GM21423 (cell line): ENCODE results near the gene LKAAEAR1.
"Not testable (repeated sequence)": the region's sequence is repeated elsewhere in the genome, so short reads cannot be mapped to it uniquely, and the experiment has no call there.

ENCODE experiments used
- ATAC-seq: cut with Tn5 transposase; IDR thresholded peaks from one replicate; pipeline ENCODE4 v1.9.1; 2021; ENCODE audit warnings: mild to moderate bottlenecking, moderate library complexity; ENCODE audit not compliant: unreplicated experiment

The LKAAEAR1 gene

DNA sequence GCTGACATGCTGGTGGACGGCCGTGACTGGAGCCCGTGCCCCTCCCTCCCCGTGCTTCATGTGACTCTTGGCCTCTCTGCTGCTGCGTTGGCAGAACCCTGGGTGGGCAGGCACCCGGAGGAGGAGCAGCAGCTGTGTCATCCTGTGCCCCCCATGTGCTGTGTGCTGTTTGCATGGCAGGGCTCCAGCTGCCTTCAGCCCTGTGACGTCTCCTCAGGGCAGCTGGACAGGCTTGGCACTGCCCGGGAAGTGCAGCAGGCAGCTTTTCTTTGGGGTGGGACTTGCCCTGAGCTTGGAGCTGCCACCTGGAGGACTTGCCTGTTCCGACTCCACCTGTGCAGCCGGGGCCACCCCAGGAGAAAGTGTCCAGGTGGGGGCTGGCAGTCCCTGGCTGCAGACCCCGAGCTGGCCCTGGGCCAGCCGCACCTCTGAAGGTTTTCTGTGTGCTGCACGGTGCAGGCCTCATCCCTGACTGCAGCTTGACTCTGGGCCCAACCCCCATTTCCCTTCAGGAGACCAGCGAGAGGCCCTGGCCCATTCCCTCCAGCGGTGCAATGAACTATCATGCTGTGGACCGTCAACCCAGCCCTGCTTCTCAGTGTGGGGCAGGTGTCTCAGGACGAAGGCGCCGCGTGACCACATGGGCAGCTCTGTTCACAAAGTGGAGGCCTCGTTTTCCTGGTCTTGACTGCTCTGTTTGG, 15.0 kb upstream of the LKAAEAR1 start:
- no peak for ATAC-seq

DNA sequence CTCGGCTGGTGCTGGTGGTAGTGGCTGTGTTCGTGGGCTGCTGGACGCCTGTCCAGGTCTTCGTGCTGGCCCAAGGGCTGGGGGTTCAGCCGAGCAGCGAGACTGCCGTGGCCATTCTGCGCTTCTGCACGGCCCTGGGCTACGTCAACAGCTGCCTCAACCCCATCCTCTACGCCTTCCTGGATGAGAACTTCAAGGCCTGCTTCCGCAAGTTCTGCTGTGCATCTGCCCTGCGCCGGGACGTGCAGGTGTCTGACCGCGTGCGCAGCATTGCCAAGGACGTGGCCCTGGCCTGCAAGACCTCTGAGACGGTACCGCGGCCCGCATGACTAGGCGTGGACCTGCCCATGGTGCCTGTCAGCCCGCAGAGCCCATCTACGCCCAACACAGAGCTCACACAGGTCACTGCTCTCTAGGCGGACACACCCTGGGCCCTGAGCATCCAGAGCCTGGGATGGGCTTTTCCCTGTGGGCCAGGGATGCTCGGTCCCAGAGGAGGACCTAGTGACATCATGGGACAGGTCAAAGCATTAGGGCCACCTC, 14.3 kb upstream of the LKAAEAR1 start:
- no peak for ATAC-seq

DNA sequence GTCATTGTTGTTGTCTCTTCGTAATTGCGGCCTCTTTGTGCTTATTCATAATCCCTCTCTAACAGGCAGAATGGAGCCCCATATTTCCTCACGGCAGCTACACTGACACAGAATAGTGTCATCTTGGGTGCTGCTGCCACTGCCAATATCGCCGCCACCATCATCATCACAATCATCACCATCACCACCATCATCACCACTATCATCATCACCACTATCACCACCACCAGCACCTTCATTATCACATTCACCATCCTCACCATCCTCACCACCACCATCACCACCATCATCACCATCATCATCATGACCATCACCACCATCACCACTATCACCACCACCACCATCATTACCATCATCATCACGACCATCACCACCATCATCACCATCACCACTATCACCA, 12.3 kb upstream of the LKAAEAR1 start:
- no peak for ATAC-seq

DNA sequence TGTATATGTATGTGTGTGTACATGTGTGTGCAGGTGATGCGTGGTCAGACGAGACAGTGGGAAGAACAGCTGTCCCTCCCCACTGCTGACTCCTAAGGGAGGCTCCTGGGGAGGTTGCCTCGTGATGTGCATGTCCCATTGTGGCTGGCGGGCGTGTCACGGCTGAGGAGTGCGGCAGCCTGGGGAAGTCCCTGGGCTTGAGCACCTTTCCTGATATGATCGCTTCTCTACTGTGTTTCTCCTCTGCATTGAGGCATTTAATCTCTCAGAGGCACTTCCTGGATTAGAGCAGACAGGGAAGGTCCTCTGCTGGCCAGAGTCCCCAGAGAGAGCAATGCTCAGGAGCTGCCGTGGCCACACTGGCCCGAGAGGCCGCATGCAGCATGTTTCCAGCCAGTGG, 11.7 kb upstream of the LKAAEAR1 start:
- ATAC-seq: no peak

DNA sequence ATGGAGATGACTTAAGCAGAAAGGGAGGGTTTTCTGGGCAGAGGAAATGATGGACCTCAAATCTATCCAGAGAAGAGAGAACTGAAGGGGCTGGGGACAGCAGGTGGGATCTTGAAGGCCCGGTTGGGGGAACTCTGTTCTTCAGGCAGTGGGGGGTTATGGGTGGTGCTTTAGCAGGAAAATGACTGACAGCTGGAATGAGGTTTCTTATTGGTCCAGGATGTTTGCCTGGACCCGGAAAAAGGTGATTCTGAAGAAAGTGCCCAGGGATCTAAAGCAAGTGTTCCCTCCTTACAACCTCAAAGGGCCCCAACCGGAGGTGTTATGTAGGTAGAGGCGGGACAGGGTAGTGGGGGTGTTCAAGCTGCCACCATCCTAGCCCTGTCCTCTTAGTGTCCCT, 11.3 kb upstream of the LKAAEAR1 start:
- no peak for ATAC-seq

DNA sequence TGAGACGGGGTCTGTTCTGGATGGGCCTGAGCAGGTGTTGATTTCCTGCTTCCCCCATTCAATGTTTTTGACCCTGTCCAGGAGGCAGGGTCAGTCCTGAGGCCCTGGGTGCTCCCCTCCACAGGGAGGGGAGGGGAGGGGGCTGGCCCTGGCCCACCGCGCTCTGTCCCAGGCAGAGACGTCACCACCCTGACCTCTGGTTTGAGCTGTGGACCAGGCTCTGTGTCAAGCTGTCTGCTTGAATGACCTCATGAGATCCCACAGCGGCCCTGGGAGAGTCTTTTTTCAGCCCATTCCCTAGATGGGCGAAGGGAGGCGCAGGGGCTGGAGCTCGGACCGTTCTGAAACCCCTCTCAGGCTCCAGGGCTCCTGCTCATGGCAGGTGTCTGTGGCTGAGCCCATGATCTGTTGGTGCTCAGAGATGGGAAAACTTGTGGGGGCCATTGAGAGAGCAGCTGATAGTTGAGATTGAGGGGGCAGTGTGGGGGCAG, 8.9 kb upstream of the LKAAEAR1 start:
- no peak for ATAC-seq

DNA sequence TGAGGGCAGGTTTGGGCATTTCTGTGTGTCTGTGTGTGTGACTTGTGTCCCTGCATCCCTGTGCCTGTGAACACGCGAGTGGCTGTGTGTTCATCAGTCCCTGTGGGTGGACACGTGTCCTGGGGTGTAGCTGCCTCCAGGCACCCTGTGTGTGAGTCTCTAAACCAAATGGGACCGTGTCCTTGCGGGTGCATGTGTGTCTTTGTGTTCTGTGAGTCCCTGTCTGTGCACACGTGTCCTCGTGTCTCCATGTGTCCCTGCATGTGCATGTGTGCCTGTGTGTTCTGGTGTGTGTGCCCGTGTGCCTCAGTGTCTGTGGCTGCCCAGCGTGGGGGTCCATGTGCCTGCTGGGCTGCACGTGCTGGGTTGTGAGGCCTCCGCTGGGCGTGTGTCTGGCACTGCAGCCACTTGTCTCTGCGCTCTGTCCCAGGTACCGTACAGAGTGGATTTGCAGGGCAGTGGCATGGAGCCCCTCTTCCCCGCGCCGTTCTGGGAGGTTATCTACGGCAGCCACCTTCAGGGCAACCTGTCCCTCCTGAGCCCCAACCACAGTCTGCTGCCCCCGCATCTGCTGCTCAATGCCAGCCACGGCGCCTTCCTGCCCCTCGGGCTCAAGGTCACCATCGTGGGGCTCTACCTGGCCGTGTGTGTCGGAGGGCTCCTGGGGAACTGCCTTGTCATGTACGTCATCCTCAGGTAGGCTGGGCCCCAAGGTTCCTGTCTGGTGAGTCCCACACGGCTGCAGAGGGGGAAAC, 8.2 kb upstream of the LKAAEAR1 start:
- no peak for ATAC-seq

DNA sequence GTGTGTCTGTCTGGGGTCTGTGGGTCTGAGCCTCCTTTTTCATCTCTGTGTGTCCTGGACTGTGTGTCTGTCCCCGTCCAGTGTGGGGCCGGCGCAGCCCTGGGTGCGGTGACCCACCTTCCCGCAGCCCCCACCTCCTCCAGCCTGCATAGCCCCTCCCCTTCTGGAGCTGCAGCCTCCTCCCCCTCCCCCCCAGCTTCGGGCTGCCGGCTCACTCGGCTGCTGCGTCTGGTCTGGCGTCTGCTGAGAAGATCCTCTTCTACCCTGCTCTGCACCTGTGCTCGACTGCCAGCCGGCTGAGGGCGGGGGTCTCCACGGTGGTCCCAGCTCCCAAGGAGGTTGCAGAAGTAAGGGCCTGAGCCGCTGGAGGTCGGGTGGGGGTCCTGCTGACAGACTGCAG, 7.6 kb upstream of the LKAAEAR1 start:
- no peak for ATAC-seq

DNA sequence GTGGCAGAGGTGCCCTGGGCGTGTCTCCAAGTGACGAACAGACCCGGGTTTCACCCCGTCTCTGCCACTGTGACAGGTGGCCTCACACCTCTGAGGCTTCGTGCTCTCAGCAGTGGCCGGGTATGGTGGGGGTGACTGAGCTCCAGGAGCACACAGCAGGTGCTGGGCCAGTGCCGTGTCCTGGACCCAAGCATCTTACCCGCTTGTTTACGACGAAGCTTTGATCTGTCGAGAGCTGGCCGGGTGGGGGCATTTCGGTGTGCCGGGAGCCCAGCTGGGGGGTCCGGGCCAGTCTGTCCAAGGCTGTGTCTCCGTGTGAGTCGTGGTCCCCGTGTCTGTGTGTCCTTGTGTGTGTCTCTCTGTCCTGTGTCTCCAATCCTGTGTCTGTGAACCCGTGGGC, 7.1 kb upstream of the LKAAEAR1 start:
- no peak for ATAC-seq

DNA sequence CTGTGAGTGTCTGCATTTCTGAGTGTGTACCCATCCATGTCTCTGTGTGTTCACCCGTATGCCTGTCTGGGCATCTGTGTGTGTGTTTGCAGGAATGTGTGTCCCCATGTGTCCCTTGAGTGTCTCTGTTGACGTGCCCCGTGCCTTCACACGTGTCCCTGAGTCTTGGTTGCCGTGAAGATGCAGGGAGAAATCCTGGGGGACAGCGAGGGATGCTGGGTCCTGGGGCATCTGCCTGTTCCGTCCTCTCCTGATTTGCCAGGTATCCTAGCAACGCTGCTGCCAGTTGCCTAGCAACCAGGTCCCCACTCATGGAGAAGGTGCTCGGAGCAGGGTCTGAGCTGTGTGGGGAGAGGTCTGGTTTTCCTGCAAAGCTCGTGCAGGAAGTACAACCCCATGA, 6.0 kb upstream of the LKAAEAR1 start:
- no peak for ATAC-seq

DNA sequence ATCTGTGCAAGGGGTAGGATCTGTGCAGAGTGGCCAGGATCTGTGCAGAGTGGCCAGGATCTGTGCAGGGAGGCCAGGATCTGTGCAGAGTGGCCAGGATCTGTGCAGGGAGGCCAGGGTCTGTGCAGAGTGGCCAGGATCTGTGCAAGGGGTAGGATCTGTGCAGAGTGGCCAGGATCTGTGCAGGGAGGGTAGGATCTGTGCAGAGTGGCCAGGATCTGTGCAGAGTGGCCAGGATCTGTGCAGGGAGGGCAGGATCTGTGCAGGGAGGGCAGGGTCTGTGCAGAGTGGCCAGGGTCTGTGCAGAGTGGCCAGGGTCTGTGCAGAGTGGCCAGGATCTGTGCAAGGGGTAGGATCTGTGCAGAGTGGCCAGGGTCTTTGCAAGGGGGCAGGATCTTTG, 4.4 kb upstream of the LKAAEAR1 start:
- not testable (repeated sequence) for ATAC-seq

DNA sequence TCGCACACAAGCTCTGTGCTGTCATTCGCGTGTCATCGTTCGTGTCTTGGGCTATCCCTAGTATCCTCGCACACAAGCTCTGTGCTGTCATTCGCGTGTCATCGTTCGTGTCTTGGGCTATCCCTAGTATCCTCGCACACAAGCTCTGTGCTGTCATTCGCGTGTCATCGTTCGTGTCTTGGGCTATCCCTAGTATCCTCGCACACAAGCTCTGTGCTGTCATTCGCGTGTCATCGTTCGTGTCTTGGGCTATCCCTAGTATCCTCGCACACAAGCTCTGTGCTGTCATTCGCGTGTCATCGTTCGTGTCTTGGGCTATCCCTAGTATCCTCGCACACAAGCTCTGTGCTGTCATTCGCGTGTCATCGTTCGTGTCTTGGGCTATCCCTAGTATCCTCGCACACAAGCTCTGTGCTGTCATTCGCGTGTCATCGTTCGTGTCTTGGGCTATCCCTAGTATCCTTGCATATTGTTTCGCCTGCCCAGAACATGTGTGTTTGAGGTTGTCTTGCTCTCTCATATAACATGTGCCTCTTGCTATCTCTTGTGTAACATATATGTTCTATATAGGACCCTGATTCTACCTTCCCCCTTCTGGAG, 3.1 kb upstream of the LKAAEAR1 start:
- not testable (repeated sequence) for ATAC-seq

DNA sequence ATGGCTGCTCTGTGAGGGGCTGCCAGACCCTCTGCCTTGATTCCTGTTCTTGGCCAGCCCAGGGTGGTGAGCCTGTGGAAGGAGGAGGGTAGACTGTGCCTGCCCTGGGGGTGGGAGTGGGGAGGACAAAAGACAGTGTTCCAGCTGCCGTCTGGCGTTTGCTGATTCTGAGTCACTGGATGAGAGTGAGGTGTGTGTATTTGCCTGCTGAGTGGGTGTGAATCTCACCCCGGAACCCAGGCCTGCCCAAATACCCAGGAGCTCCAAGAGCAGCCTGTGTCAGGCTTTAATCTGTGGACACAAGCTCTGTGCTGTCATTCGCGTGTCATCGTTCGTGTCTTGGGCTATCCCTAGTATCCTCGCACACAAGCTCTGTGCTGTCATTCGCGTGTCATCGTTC, 2.6 kb upstream of the LKAAEAR1 start:
- ATAC-seq: no peak

DNA sequence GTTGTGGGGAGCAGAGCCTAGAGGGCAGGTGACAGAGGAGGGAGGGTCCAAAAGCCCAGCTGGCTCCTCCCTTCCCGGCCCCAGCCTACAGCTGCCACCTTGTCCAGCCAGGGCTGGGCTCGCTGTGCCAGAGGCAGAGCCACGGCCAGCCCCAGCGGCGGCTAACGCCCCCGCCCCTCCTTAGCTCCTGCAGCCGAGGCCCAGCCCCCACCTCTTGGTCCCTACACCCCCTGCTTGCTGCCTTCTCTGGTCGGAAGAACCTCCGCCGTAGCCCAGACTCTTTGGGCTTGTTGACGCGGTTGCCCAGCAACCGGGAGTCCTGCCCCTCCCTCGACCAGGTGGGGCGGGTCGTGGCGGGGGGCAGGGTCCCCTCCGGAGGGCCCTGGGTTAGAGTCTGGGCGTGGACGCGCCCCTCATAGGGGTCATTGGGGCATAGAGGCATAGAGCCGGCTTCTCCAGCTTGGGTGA, 521 bp upstream of the LKAAEAR1 start:
- no peak for ATAC-seq

DNA sequence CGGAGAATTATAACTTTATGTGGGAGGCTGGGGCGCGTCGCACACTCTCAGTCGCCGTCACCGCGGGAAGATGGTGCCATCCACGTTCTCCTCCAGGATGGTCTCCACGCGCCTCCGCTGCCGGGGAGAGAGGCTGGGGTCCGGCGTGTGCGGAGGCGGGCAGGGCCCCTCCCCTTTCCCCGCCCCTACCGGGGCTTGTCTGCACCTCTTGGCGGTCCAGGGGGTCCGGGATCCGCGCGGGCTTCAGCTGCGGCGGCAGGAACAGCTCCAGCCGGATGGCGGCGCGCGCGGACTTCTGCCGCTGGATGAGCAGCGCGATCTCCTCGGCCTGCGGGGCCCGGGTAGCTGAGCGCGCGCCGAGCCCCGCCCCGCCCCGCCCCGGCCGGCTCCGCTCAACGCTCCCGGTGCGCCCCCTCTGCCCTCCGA, 807 bp downstream of the LKAAEAR1 start:
- ATAC-seq: no peak

DNA sequence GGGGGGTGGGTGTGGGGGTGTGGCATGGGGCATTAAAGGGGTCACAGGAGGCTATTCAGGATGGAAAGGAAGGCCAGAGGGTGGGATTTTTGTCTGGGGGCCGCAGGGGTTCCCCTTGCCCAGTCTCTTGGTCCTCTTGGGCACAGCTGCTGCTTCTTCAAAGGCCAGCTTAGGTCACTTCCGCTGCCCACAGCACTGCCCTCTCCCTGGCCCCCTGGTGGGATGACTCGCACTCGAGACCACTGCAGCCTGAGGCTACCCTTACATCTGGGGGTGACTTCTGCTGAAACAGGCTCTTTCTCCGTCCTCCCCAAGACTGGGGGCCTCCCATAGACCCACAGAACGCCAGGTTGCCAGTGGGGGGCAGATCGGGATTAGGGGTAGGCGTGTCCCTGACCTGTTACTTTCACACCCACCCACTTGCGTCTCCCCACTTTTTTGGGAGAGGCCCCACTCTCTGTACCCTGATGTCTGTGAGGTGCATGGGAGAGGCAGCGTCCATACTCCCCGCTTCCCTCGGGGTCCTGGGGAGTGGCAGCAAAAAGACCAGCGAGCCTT, 1.3 kb downstream of the LKAAEAR1 start:
- ATAC-seq: no peak

DNA sequence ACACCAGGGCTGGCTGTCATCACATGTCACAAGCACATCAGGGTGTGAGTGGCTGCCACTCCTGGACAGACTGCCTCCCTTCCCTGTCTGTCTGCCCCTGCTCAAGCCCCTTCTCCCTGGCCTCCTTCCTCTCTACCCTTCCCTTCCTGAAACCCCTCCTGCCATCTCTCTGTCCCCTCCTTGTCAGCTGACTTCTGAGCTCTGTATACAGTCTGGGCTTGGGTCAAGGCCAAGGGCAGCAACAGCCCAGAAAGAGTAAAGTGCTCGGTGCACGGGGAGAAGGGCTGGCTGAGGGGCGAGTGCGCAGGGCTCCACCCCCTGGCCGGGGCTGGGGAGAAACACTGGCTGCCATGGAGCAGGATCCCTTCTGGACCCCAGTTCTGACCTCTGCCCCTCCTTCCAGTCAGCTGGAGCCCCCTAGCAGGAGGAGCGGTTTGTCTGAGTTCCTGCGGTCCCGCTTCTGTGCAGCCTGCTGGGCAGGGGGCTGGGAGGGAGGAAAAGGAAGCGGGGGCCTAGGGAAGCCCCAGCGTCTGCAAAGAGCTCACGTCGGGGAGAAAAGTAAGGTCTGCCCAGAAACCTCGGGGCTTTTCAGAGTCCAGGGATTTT, 2.0 kb downstream of the LKAAEAR1 start:
- ATAC-seq: no peak

DNA sequence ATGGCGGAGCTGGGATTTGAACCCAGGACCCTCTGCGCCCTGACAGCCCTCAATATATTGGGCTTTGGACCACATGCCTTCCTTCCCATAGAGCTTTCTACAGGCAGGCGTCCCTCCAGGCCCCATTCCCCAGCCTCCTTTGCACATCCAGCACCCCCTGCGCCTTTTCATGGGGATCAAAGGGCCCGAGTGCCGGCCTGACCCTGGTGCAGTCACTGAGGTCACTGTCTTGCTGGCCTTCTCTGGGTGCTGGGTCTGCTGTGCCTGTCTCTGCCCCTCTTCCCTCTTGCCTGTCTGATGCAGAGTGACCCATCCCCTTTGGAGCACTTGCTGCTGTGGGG, 2.6 kb downstream of the LKAAEAR1 start:
- ATAC-seq: no peak

DNA sequence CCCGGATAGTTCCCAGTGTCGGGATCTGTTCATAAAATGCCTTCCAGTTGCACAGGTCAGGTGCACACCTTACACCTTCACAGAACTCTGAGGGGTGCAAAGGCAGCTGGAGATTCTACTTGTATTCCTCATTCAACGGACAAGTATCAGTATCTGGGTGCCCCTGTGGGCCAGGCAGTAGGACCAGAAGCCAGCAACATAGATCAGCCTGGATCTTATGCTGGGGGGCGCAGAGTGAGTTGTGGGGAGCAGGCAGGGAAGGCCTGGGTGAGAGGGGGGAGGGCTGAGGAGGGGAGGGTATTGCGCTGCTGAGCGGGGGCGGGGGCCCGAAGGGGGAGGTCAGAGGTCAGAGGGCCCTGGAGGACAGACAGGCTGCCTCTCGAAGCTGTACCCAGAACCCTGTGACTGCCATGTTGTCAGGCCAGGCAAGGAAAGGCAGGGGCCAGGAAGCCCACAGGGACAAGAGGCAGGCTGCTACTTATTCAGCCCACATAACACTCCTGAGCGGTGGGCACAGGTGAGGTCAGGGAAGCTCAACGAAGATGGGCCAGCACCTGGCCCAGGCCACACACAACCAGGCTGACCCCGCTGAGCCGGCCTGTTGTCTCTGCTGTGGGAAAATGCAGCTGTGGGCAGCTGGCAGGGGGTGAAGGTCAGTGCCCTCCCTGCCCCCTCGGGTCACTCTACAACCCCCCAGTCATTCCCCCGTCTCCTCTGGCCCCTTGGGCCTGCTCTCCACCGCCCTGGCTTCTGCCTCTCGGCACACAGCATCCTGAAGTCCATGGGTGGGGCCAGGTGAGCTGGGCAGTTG, 3.2 kb downstream of the LKAAEAR1 start:
- no peak for ATAC-seq
